ENCODE measurements around the gene CYP39A1. TPM values are rescaled to one million over a fixed set of nuclear protein-coding genes. Genes with fewer than 3 reads are reported as not detected.

CYP39A1 gene
- total and polyA plus RNA-seq, 2 of the 13 experiments (the other 11 are each of a cell fraction or from before 2014, with no cell fraction given): 0.13 TPM; not detected in 1

- TF ChIP-seq ZNF883 (CRISPR knock-in tag; IDR thresholded peaks at IDR 0.05; ENCODE audit: not compliant biosample characterization) (no peak), GTF2F1 (IDR thresholded peaks at IDR 0.05; ENCODE audit: low read length) (no peak), MAFK (conservative IDR thresholded peaks at IDR 0.05 in 1 of 2, IDR thresholded peaks at IDR 0.05 in 1 of 2; ENCODE audit: low read length in 2 of 2) (no peak), SIN3A (IDR thresholded peaks at IDR 0.05; ENCODE audit: borderline replicate concordance, low read depth, low read length) (no peak), STAG1 (CRISPR knock-in tag; IDR thresholded peaks at IDR 0.05) (no peak), IRF9 (CRISPR knock-in tag; IDR thresholded peaks at IDR 0.05; ENCODE audit: borderline replicate concordance) (peak; percentile 24; the same call in 1 of the 2 replicates), ZNF251 (CRISPR knock-in tag; IDR thresholded peaks at IDR 0.05) (no peak), ZBTB7A (CRISPR knock-in tag; IDR thresholded peaks at IDR 0.05) (0 out of 2 replicates have a peak, but pooled peaks have one; percentile 46), U2AF1 (optimal IDR thresholded peaks at IDR 0.05; ENCODE audit: low read depth, low read length) (no peak), ARID2 (CRISPR knock-in tag; IDR thresholded peaks at IDR 0.05; ENCODE audit: borderline replicate concordance) (no peak), NR2C2 (CRISPR knock-in tag; IDR thresholded peaks at IDR 0.05; ENCODE audit: borderline replicate concordance) (no peak), ZSCAN31 (CRISPR knock-in tag; IDR thresholded peaks at IDR 0.05; ENCODE audit: low read depth) (peak; percentile 72; the same call in 1 of the 2 replicates), ZC3H13 (CRISPR knock-in tag; IDR thresholded peaks at IDR 0.05) (no peak), ZMAT3 (CRISPR knock-in tag; conservative IDR thresholded peaks at IDR 0.05) (no peak; the same call in 1 of the 2 replicates), ZFY (CRISPR knock-in tag; IDR thresholded peaks at IDR 0.05) (peak; percentile 60), AKAP8 (CRISPR knock-in tag; IDR thresholded peaks at IDR 0.05) (no peak), ZSCAN22 (CRISPR knock-in tag; IDR thresholded peaks at IDR 0.05) (no peak), RAD21 (CRISPR knock-in tag; IDR thresholded peaks at IDR 0.05) (no peak), IKZF1 (IDR thresholded peaks at IDR 0.05) (no peak), KDM2A (CRISPR knock-in tag; IDR thresholded peaks at IDR 0.05; ENCODE audit: borderline replicate concordance, low read depth) (peak; percentile 74; the same call in 1 of the 2 replicates), GTF3A (CRISPR knock-in tag; conservative IDR thresholded peaks at IDR 0.05) (no peak; the same call in 1 of the 2 replicates), SALL2 (CRISPR knock-in tag; IDR thresholded peaks at IDR 0.05) (peak; percentile 16; the same call in 1 of the 2 replicates), PTBP1 (IDR thresholded peaks at IDR 0.05; ENCODE audit: low read depth, low read length, poor library complexity, severe bottlenecking) (no peak), HNF4A (CRISPR knock-in tag; IDR thresholded peaks at IDR 0.05) (no peak), GATA4 (IDR thresholded peaks at IDR 0.05; ENCODE audit: borderline replicate concordance, low read depth) (no peak), KAT8 (CRISPR knock-in tag; IDR thresholded peaks at IDR 0.05) (peak; percentile 29; the same call in 1 of the 2 replicates)
- TF ChIP-seq, protein P1, sequence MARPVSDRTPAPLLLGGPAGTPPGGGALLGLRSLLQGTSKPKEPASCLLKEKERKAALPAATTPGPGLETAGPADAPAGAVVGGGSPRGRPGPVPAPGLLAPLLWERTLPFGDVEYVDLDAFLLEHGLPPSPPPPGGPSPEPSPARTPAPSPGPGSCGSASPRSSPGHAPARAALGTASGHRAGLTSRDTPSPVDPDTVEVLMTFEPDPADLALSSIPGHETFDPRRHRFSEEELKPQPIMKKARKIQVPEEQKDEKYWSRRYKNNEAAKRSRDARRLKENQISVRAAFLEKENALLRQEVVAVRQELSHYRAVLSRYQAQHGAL (CRISPR knock-in tag; IDR thresholded peaks at IDR 0.05; ENCODE audit: not compliant biosample characterization): no peak
- TF ChIP-seq, protein P2, sequence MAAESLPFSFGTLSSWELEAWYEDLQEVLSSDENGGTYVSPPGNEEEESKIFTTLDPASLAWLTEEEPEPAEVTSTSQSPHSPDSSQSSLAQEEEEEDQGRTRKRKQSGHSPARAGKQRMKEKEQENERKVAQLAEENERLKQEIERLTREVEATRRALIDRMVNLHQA (CRISPR knock-in tag; IDR thresholded peaks at IDR 0.05): no peak
- TF ChIP-seq, protein P3, sequence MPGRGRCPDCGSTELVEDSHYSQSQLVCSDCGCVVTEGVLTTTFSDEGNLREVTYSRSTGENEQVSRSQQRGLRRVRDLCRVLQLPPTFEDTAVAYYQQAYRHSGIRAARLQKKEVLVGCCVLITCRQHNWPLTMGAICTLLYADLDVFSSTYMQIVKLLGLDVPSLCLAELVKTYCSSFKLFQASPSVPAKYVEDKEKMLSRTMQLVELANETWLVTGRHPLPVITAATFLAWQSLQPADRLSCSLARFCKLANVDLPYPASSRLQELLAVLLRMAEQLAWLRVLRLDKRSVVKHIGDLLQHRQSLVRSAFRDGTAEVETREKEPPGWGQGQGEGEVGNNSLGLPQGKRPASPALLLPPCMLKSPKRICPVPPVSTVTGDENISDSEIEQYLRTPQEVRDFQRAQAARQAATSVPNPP (CRISPR knock-in tag; IDR thresholded peaks at IDR 0.05): peak; percentile 9; the same call in 1 of the 2 replicates
These were observed at the start of gene CYP39A1, which contains the start of gene SLC25A27 (continued) for GRCh38 chr6:46652603-46653438.

Measured in HepG2 (cell line).